Measurements from ENCODE around the gene TMEM201.

DNA sequence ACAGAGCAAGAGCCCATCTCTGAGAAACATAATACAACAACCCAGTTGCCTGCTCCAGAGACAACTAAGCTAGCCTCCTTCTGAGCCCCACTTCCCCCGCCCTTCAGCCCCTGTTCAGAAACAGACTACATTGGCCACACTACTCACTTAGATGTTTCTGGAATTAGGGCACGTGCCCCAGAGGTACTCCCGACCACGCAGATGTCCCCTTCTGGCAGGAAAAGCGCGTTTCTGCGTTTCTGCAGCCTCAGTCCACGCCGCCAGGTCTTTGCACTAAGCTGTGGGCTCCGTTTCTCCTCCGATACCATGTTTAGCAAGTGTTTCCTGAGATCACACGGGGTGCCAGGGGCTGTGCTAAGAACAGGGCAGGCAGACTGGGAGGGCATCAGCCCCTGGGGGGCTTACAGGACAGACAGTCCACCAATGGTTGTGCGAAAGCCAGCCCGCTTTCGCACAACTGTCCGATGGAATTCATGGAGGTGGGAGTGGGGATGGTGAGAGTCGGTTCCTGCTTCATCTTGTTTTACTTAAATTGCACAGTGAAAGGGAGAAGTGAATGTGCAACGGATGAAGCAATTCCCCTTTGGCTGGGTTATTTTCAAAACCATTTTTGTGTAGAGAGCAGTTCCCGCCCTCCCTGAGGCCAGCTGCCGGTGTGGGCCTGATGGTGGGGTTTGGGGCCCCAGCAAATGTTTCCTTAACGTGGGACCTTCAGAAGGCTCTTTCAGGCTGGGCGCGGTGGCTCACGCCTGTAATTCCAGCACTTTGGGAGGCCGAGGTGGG, 65.5 kb downstream of the TMEM201 start:
- TF ChIP-seq TARDBP (IDR thresholded peaks at IDR 0.05) (no peak), FOXM1 (IDR thresholded peaks at IDR 0.05; ENCODE audit: borderline replicate concordance) (no peak), ARNT (IDR thresholded peaks at IDR 0.05) (no peak), SP1 (IDR thresholded peaks at IDR 0.05) (no peak), ZNF384 (IDR thresholded peaks at IDR 0.05) (no peak), SUZ12 (IDR thresholded peaks at IDR 0.05) (no peak), NFRKB (IDR thresholded peaks at IDR 0.05) (no peak), ELF4 (IDR thresholded peaks at IDR 0.05) (no peak), BHLHE40 (IDR thresholded peaks at IDR 0.05; ENCODE audit: borderline replicate concordance) (no peak), L3MBTL2 (conservative IDR thresholded peaks at IDR 0.05) (no peak), LEF1 (IDR thresholded peaks at IDR 0.05; ENCODE audit: borderline replicate concordance) (no peak), FOXK2 (IDR thresholded peaks at IDR 0.05) (no peak), FOXA1 (IDR thresholded peaks at IDR 0.05) (no peak)
- TF ChIP-seq, protein P1, sequence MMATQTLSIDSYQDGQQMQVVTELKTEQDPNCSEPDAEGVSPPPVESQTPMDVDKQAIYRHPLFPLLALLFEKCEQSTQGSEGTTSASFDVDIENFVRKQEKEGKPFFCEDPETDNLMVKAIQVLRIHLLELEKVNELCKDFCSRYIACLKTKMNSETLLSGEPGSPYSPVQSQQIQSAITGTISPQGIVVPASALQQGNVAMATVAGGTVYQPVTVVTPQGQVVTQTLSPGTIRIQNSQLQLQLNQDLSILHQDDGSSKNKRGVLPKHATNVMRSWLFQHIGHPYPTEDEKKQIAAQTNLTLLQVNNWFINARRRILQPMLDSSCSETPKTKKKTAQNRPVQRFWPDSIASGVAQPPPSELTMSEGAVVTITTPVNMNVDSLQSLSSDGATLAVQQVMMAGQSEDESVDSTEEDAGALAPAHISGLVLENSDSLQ (IDR thresholded peaks at IDR 0.05) = no peak
